ENCODE data around the gene FANCC. TPM values are rescaled to one million over a fixed set of nuclear protein-coding genes. Genes with fewer than 3 reads are reported as not detected.

Gene FANCC
- total RNA-seq, 1 experiment from 2014 or later = 14.0 TPM

GRCh38 chr9:95261890-95262289 lies 55.6 kb downstream of the FANCC start:
- Histone ChIP-seq H3K9me3 (ENCODE audit: low read length) (no peaks in the 10 kb centered on the region), H3K36me3 (ENCODE audit: insufficient read depth, low read length) (no peaks in the 10 kb centered on the region), H3K9me2 (replicated peaks; ENCODE audit: insufficient read depth, low read length) (no peaks in the 10 kb centered on the region), H3K27me3 (ENCODE audit: low read length) (0 out of 2 replicates have a peak, but pooled peaks cover 4% of the 10 kb centered on the region), H3K4me2 (ENCODE audit: low read depth, low read length, poor library complexity, severe bottlenecking) (no peak overlapping the region), H3K27ac (ENCODE audit: low read length) (no peak overlapping the region), H2AFZ (ENCODE audit: low read length) (no peak overlapping the region), H3K79me2 (ENCODE audit: low read length) (no peaks in the 10 kb centered on the region), H3K4me1 (ENCODE audit: low read length) (peaks cover 7% of the 10 kb centered on the region), H3K9ac (ENCODE audit: low read length) (no peak overlapping the region), H4K20me1 (ENCODE audit: insufficient read depth, low read depth, low read length) (peaks cover 26% of the 10 kb centered on the region), H3K4me3 (ENCODE audit: low read length) (no peak overlapping the region)
- no peak for DNase-seq

- H3K4me1 ChIP-seq (ENCODE audit: low read length) = peaks cover 13% of the 10 kb centered on the region
- no peaks in the 10 kb centered on the region; the same call in 1 of the 2 replicates for H3K36me3 ChIP-seq (ENCODE audit: insufficient read depth, low read length)
- H3K79me2 ChIP-seq (ENCODE audit: low read length) = no peaks in the 10 kb centered on the region
- peak overlapping the region; percentile 44 for H3K4me2 ChIP-seq (ENCODE audit: low read depth, low read length, poor library complexity, severe bottlenecking)
- no peak overlapping the region for H3K9ac ChIP-seq (ENCODE audit: low read length)
- no peaks in the 10 kb centered on the region for H3K9me2 ChIP-seq (replicated peaks; ENCODE audit: insufficient read depth, low read length)
- peak; percentile 61 for DNase-seq
- H4K20me1 ChIP-seq (ENCODE audit: insufficient read depth, low read depth, low read length) = no peaks in the 10 kb centered on the region
- no peaks in the 10 kb centered on the region for H3K9me3 ChIP-seq (ENCODE audit: low read length)
- no peak overlapping the region for H2AFZ ChIP-seq (ENCODE audit: low read length)
- H3K27me3 ChIP-seq (ENCODE audit: low read length) = no peaks in the 10 kb centered on the region
- H3K4me3 ChIP-seq (ENCODE audit: low read length) = 0 out of 2 replicates have a peak overlapping the region, but pooled peaks have one; percentile 15
- H3K27ac ChIP-seq (ENCODE audit: low read length) = no peak overlapping the region
These were observed 66.9 kb downstream of the FANCC start for GRCh38 chr9:95250462-95251221.

- no peak overlapping the region for H3K27ac ChIP-seq (ENCODE audit: low read length)
- no peaks in the 10 kb centered on the region for H4K20me1 ChIP-seq (ENCODE audit: insufficient read depth, low read depth, low read length)
- H3K4me1 ChIP-seq (ENCODE audit: low read length) = peaks cover 13% of the 10 kb centered on the region
- H2AFZ ChIP-seq (ENCODE audit: low read length) = no peak overlapping the region
- H3K4me2 ChIP-seq (ENCODE audit: low read depth, low read length, poor library complexity, severe bottlenecking) = peak overlapping the region; percentile 44
- no peak for DNase-seq
- H3K9me3 ChIP-seq (ENCODE audit: low read length) = no peaks in the 10 kb centered on the region
- no peaks in the 10 kb centered on the region; the same call in 1 of the 2 replicates for H3K36me3 ChIP-seq (ENCODE audit: insufficient read depth, low read length)
- no peaks in the 10 kb centered on the region for H3K27me3 ChIP-seq (ENCODE audit: low read length)
- H3K79me2 ChIP-seq (ENCODE audit: low read length) = no peaks in the 10 kb centered on the region
- no peak overlapping the region for H3K9ac ChIP-seq (ENCODE audit: low read length)
- H3K4me3 ChIP-seq (ENCODE audit: low read length) = no peak overlapping the region
- no peaks in the 10 kb centered on the region for H3K9me2 ChIP-seq (replicated peaks; ENCODE audit: insufficient read depth, low read length)
These were observed 67.5 kb downstream of the FANCC start for GRCh38 chr9:95249986-95250385.

GRCh38 chr9:95246547-95246946 lies 71.0 kb downstream of the FANCC start:
- Histone ChIP-seq H3K4me1 (ENCODE audit: low read length) (peaks cover 13% of the 10 kb centered on the region), H4K20me1 (ENCODE audit: insufficient read depth, low read depth, low read length) (no peaks in the 10 kb centered on the region), H3K79me2 (ENCODE audit: low read length) (no peaks in the 10 kb centered on the region), H3K27me3 (ENCODE audit: low read length) (no peaks in the 10 kb centered on the region), H3K36me3 (ENCODE audit: insufficient read depth, low read length) (no peaks in the 10 kb centered on the region; the same call in 1 of the 2 replicates), H3K9me2 (replicated peaks; ENCODE audit: insufficient read depth, low read length) (no peaks in the 10 kb centered on the region), H3K4me3 (ENCODE audit: low read length) (no peak overlapping the region), H3K9me3 (ENCODE audit: low read length) (no peaks in the 10 kb centered on the region), H3K27ac (ENCODE audit: low read length) (no peak overlapping the region), H3K4me2 (ENCODE audit: low read depth, low read length, poor library complexity, severe bottlenecking) (no peak overlapping the region), H2AFZ (ENCODE audit: low read length) (no peak overlapping the region), H3K9ac (ENCODE audit: low read length) (no peak overlapping the region)
- no peak for DNase-seq

- Histone ChIP-seq H3K36me3 (ENCODE audit: insufficient read depth, low read length) (no peaks in the 10 kb centered on the region; the same call in 1 of the 2 replicates), H3K79me2 (ENCODE audit: low read length) (no peaks in the 10 kb centered on the region), H3K9ac (ENCODE audit: low read length) (no peak overlapping the region), H3K9me3 (ENCODE audit: low read length) (no peaks in the 10 kb centered on the region), H3K9me2 (replicated peaks; ENCODE audit: insufficient read depth, low read length) (no peaks in the 10 kb centered on the region), H2AFZ (ENCODE audit: low read length) (no peak overlapping the region), H4K20me1 (ENCODE audit: insufficient read depth, low read depth, low read length) (no peaks in the 10 kb centered on the region), H3K4me3 (ENCODE audit: low read length) (no peak overlapping the region), H3K27ac (ENCODE audit: low read length) (no peak overlapping the region), H3K4me1 (ENCODE audit: low read length) (no peaks in the 10 kb centered on the region), H3K4me2 (ENCODE audit: low read depth, low read length, poor library complexity, severe bottlenecking) (no peak overlapping the region), H3K27me3 (ENCODE audit: low read length) (no peaks in the 10 kb centered on the region)
- DNase-seq = no peak
These were observed 74.9 kb downstream of the FANCC start for GRCh38 chr9:95242613-95243012.

GRCh38 chr9:95239071-95239470 lies 78.4 kb downstream of the FANCC start:
- DNase-seq = no peak
- Histone ChIP-seq H3K27me3 (ENCODE audit: low read length) (no peaks in the 10 kb centered on the region), H3K4me2 (ENCODE audit: low read depth, low read length, poor library complexity, severe bottlenecking) (no peak overlapping the region), H2AFZ (ENCODE audit: low read length) (no peak overlapping the region), H4K20me1 (ENCODE audit: insufficient read depth, low read depth, low read length) (no peaks in the 10 kb centered on the region), H3K9me2 (replicated peaks; ENCODE audit: insufficient read depth, low read length) (no peaks in the 10 kb centered on the region), H3K4me1 (ENCODE audit: low read length) (no peaks in the 10 kb centered on the region), H3K9ac (ENCODE audit: low read length) (no peak overlapping the region), H3K36me3 (ENCODE audit: insufficient read depth, low read length) (no peaks in the 10 kb centered on the region), H3K27ac (ENCODE audit: low read length) (no peak overlapping the region), H3K4me3 (ENCODE audit: low read length) (no peak overlapping the region), H3K9me3 (ENCODE audit: low read length) (no peaks in the 10 kb centered on the region), H3K79me2 (ENCODE audit: low read length) (no peaks in the 10 kb centered on the region)

- H3K79me2 ChIP-seq (ENCODE audit: low read length) = no peaks in the 10 kb centered on the region
- H2AFZ ChIP-seq (ENCODE audit: low read length) = no peak overlapping the region
- H3K4me3 ChIP-seq (ENCODE audit: low read length) = no peak overlapping the region
- no peaks in the 10 kb centered on the region for H3K27me3 ChIP-seq (ENCODE audit: low read length)
- H3K9me2 ChIP-seq (replicated peaks; ENCODE audit: insufficient read depth, low read length) = no peaks in the 10 kb centered on the region
- H3K36me3 ChIP-seq (ENCODE audit: insufficient read depth, low read length) = no peaks in the 10 kb centered on the region
- H4K20me1 ChIP-seq (ENCODE audit: insufficient read depth, low read depth, low read length) = no peaks in the 10 kb centered on the region
- no peaks in the 10 kb centered on the region for H3K9me3 ChIP-seq (ENCODE audit: low read length)
- H3K27ac ChIP-seq (ENCODE audit: low read length) = no peak overlapping the region
- no peak overlapping the region for H3K9ac ChIP-seq (ENCODE audit: low read length)
- no peak for DNase-seq
- no peaks in the 10 kb centered on the region for H3K4me1 ChIP-seq (ENCODE audit: low read length)
- no peak overlapping the region for H3K4me2 ChIP-seq (ENCODE audit: low read depth, low read length, poor library complexity, severe bottlenecking)
These were observed 80.2 kb downstream of the FANCC start for GRCh38 chr9:95237336-95237735.

GRCh38 chr9:95230046-95230445 lies 87.5 kb downstream of the FANCC start:
- Histone ChIP-seq H2AFZ (ENCODE audit: low read length) (no peak overlapping the region), H3K4me3 (ENCODE audit: low read length) (no peak overlapping the region), H3K27ac (ENCODE audit: low read length) (no peak overlapping the region), H3K9me2 (replicated peaks; ENCODE audit: insufficient read depth, low read length) (no peaks in the 10 kb centered on the region), H4K20me1 (ENCODE audit: insufficient read depth, low read depth, low read length) (0 out of 2 replicates have a peak, but pooled peaks cover 9% of the 10 kb centered on the region), H3K4me2 (ENCODE audit: low read depth, low read length, poor library complexity, severe bottlenecking) (no peak overlapping the region), H3K36me3 (ENCODE audit: insufficient read depth, low read length) (no peaks in the 10 kb centered on the region), H3K9me3 (ENCODE audit: low read length) (no peaks in the 10 kb centered on the region), H3K4me1 (ENCODE audit: low read length) (no peaks in the 10 kb centered on the region), H3K79me2 (ENCODE audit: low read length) (no peaks in the 10 kb centered on the region), H3K27me3 (ENCODE audit: low read length) (no peaks in the 10 kb centered on the region), H3K9ac (ENCODE audit: low read length) (no peak overlapping the region)
- DNase-seq = no peak

Data from Karpas-422 (cell line).